Mucosa of stomach (tissue), 1 donor: Measurements from ENCODE around the gene CT83.
A peak's percentile ranks its signal among the peaks of the same experiment; 100 is the strongest.

Experiments used
- H3K27me3 ChIP-seq: one replicate; pipeline ENCODE4 v1.7.0; 2013; ENCODE audit warnings: mild to moderate bottlenecking, low read length; ENCODE audit not compliant: control insufficient read depth, insufficient read depth
- H3K36me3 ChIP-seq: one replicate; pipeline ENCODE4 v1.7.0; 2013; ENCODE audit warnings: low read length; ENCODE audit not compliant: control insufficient read depth, insufficient read depth
- H3K4me1 ChIP-seq: one replicate; pipeline ENCODE4 v1.7.0; 2013; ENCODE audit warnings: mild to moderate bottlenecking, low read length; ENCODE audit not compliant: control insufficient read depth, insufficient read depth
- H3K4me3 ChIP-seq: one replicate; pipeline ENCODE4 v1.7.0; 2013; ENCODE audit warnings: low read length
- H3K9ac ChIP-seq: one replicate; pipeline ENCODE4 v1.7.0; 2013; ENCODE audit warnings: mild to moderate bottlenecking, low read length, moderate library complexity
- H3K9me3 ChIP-seq: one replicate; pipeline ENCODE4 v1.7.0; 2013; ENCODE audit warnings: mild to moderate bottlenecking, low read length, moderate library complexity; ENCODE audit not compliant: control insufficient read depth
- donor health status: Pancreatic carcinoma.

Gene CT83

GRCh38 chrX:116462822-116463221 lies at the start of gene CT83:
TSS of gene CT83 (minus strand) at chrX:116462976. CDS start at chrX:116462856, 120 bp downstream.
- H3K4me1 ChIP-seq = no peaks in the 10 kb centered on the region
- H3K27me3 ChIP-seq = no peaks in the 10 kb centered on the region
- H3K36me3 ChIP-seq = no peaks in the 10 kb centered on the region

DNA sequence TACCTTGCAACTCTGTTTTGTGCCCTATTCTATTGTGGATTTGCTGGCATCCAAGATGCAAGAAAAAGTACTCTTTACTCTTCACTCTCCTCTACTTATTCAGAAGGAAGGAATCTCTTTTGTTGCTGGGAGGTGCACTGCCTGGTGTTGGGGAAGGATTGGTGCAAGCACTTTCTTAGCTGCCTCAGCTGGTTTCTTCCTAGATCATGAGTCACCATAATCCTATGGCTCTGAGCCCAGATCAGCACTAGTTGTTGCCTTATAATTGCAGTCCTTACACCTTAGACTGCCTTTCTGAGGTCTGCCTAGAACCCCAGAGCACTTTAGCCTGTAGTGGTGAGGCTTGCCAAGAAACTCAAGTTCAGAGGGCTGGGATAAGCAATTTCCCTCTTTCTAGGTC lies 37.0 kb upstream of the CT83 start:
- no peaks in the 10 kb centered on the region for H3K36me3 ChIP-seq
- no peaks in the 10 kb centered on the region for H3K27me3 ChIP-seq
- no peaks in the 10 kb centered on the region for H3K4me1 ChIP-seq
- H3K9ac ChIP-seq = no peak overlapping the region
- H3K9me3 ChIP-seq = no peaks in the 10 kb centered on the region
- no peak overlapping the region for H3K4me3 ChIP-seq

More at GRCh38 chrX:116462822-116463221, at the start of gene CT83:
- Histone ChIP-seq H3K9ac (no peak within 1 kb of the TSS), H3K4me3 (no peak within 1 kb of the TSS), H3K9me3 (no peaks in the 10 kb centered on the region)

- Histone ChIP-seq H3K27me3 (no peaks in the 10 kb centered on the region), H3K36me3 (no peaks in the 10 kb centered on the region), H3K9ac (no peak overlapping the region), H3K4me3 (no peak overlapping the region), H3K9me3 (no peaks in the 10 kb centered on the region), H3K4me1 (no peaks in the 10 kb centered on the region)
Observed at GRCh38 chrX:116493271-116493670, 30.5 kb upstream of the CT83 start.

- Histone ChIP-seq H3K9ac (no peak overlapping the region), H3K9me3 (no peaks in the 10 kb centered on the region), H3K27me3 (no peaks in the 10 kb centered on the region), H3K4me3 (no peak overlapping the region), H3K4me1 (no peaks in the 10 kb centered on the region), H3K36me3 (no peaks in the 10 kb centered on the region)
Observed at GRCh38 chrX:116490104-116490503, 27.3 kb upstream of the CT83 start.

- Histone ChIP-seq H3K27me3 (no peaks in the 10 kb centered on the region), H3K9ac (no peak overlapping the region), H3K4me1 (no peaks in the 10 kb centered on the region), H3K4me3 (no peak overlapping the region), H3K36me3 (no peaks in the 10 kb centered on the region), H3K9me3 (no peaks in the 10 kb centered on the region)
Observed at GRCh38 chrX:116480059-116480458, 17.3 kb upstream of the CT83 start.

DNA sequence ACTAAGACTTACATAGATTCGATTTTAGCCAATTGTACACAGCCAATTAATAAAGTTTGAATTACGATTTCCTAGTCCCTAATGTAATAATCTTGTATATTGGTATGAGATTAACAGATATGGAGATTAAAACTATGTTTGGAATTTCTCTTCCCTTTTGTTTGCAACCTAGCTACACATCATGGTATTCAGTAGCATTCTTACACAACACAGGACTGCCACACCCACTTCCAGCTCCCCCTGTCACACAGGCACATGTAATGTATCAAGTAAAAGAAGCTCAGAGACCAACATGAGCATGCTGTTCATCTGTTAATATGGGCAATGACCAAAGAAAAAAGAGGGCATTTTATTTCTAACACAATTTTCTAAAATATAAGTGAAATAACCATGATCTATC lies 13.6 kb downstream of the CT83 start:
- Histone ChIP-seq H3K4me1 (no peaks in the 10 kb centered on the region), H3K9ac (no peak overlapping the region), H3K9me3 (no peaks in the 10 kb centered on the region), H3K27me3 (no peaks in the 10 kb centered on the region), H3K36me3 (no peaks in the 10 kb centered on the region), H3K4me3 (no peak overlapping the region)

DNA sequence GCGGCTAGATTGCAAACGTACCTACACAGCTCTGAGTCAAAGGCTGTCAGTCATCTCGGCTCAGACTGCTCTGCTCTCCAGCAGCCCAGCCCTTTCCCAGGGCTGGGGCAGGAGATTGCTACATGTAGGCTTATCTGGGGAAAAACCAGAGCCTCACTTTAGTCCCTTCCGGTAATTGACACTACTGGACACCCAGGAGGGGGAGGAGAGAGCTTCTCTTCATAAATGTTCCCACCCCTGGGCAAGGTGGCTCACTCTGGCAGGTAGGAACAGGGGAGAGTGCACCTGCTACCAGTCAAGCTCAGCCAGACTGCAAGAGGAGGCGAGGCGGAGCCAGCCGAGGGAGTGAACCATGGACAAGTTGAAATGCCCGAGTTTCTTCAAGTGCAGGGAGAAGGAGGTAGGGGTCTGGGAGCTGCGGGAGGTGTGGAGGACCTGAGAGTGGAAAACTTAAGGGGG lies 26.4 kb downstream of the CT83 start, which contains the start of gene SLC6A14:
Gene SLC6A14 (plus strand): TSS at position 249 of the 459 bp plus-strand sequence. CDS start 104 bp downstream, at position 353.
- no peaks in the 10 kb centered on the region for H3K27me3 ChIP-seq
- H3K9ac ChIP-seq = peak within 1 kb of the TSS; percentile 75
- H3K4me3 ChIP-seq = peak within 1 kb of the TSS; percentile 41

GRCh38 chrX:116435597-116435996 lies 27.2 kb downstream of the CT83 start:
- Histone ChIP-seq H3K9ac (peak overlapping the region; percentile 75), H3K9me3 (no peaks in the 10 kb centered on the region), H3K4me1 (no peaks in the 10 kb centered on the region), H3K4me3 (no peak overlapping the region), H3K36me3 (no peaks in the 10 kb centered on the region), H3K27me3 (no peaks in the 10 kb centered on the region)

More for the DNA sequence above, 26.4 kb downstream of the CT83 start, which contains the start of gene SLC6A14:
- no peaks in the 10 kb centered on the region for H3K9me3 ChIP-seq
- H3K36me3 ChIP-seq = no peaks in the 10 kb centered on the region
- H3K4me1 ChIP-seq = no peaks in the 10 kb centered on the region

DNA sequence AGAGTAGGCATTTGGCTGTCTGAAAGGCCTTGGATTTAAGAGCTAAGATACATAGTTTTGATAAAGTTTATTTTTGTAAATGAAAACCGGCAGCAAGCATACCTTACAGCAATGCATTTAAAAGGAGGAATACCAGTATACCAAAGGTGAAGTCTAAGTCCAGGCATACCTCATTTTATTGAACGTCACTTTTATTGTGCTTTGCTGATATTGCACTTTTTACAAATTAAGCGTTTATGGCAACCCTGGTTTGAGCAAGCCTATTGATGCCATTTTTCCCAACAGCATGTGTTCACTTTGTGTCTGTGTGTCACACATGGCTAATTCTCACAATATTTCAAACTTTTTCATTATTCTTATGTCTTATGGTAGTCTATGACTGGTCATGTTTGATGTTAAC lies 34.8 kb downstream of the CT83 start:
- Histone ChIP-seq H3K9ac (no peak overlapping the region), H3K4me3 (no peak overlapping the region), H3K36me3 (no peaks in the 10 kb centered on the region), H3K4me1 (no peaks in the 10 kb centered on the region), H3K27me3 (no peaks in the 10 kb centered on the region), H3K9me3 (no peaks in the 10 kb centered on the region)

DNA sequence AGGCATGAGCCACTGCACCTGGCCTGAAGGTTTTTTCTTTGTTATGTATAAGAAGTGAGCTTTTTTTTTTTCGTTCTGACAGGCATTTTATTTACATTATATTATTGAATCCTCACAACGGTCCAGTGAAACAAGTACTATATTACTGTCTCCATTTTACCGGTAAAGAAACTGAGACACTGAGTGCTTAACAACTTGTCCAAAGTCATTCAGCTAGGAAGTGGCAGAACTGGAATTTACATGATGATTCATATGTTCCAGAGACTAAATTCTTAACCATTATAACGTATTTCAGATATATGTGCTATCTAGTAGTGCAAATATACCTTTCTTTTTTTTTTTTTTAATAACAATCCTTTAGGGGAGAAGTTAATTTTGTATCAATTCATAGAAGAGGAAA lies 44.8 kb downstream of the CT83 start:
- Histone ChIP-seq H3K4me1 (no peaks in the 10 kb centered on the region), H3K36me3 (no peaks in the 10 kb centered on the region), H3K9me3 (no peaks in the 10 kb centered on the region), H3K4me3 (no peak overlapping the region), H3K27me3 (no peaks in the 10 kb centered on the region), H3K9ac (no peak overlapping the region)

DNA sequence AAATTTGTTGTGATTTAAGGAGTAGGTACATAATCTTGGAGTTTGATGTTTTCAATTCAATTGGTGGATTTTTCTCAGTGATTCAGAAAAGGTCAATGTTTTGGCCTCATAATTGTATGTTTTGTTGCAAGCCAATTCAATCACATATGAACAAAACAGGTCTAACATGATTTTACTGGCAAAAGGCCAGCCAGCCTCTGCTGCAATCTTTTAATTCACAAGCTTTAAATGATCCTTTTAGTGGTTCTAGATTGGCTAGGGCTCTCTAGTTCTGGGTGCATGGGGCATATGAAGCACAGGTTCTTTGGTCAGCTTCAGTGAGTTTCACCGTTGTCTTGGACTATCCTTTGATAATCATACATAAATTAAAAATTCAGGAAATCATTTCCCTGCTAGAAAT lies 45.6 kb downstream of the CT83 start:
- Histone ChIP-seq H3K4me3 (no peak overlapping the region), H3K9ac (no peak overlapping the region), H3K27me3 (no peaks in the 10 kb centered on the region), H3K4me1 (no peaks in the 10 kb centered on the region), H3K36me3 (no peaks in the 10 kb centered on the region), H3K9me3 (no peaks in the 10 kb centered on the region)

GRCh38 chrX:116413273-116413672 lies 49.5 kb downstream of the CT83 start:
- Histone ChIP-seq H3K4me1 (no peaks in the 10 kb centered on the region), H3K36me3 (no peaks in the 10 kb centered on the region), H3K9me3 (no peaks in the 10 kb centered on the region), H3K4me3 (no peak overlapping the region), H3K27me3 (no peaks in the 10 kb centered on the region), H3K9ac (no peak overlapping the region)
